SK-MEL-5 (cell line): ENCODE results near the gene ATRNL1. TPM values are rescaled to one million over a fixed set of nuclear protein-coding genes. Genes with fewer than 3 reads are reported as not detected.
"Not testable (repeated sequence)": the region's sequence is repeated elsewhere in the genome, so short reads cannot be mapped to it uniquely, and the experiment has no call there.

Source experiments
- DNase-seq: peaks from one replicate; pipeline ENCODE4 v3.0.0-alpha.2; 2016; ENCODE audit warnings: low read depth, low spot score
- in situ Hi-C: cut with HindIII; loops from 2 replicates; pipeline ENCODE4 v1.10.0; 2016; ENCODE audit warnings: low sequenced_read_pairs, high pct_unique_total_duplicates, low pct_unique_long_range_greater_than_20kb
- total RNA-seq: library from RNA; depleted of rRNA; stranded (reverse); fragments of >200 nt; shearing (Covaris generic); gene quantifications from 2 replicates; pipeline ENCODE4 v1.2.3, GENCODE V29; 2014

Gene ATRNL1
- total RNA-seq, 1 experiment from 2014 or later = 43.6 TPM

DNA sequence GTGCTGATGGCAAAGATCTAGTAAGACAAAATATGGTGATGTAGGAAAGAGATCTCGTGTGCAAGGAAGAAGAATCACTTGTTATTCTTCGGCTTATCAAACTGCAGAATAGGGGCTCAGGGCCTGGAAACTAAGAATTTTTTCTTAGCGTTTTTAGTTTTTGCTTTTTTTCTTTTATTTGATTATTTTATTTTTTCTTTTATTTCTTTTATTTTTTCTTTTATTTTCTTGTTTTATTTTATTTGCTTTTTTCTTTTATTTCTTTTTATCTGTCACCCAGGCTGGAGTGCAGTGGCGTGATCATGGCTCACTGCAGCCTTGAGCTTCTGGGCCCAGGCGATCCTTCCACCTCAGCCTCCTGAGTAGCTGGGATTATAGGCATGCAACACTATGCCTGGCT is 70.0 kb downstream of the ATRNL1 start:
- in situ Hi-C loops = no loop called here
- DNase-seq = no peak

DNA sequence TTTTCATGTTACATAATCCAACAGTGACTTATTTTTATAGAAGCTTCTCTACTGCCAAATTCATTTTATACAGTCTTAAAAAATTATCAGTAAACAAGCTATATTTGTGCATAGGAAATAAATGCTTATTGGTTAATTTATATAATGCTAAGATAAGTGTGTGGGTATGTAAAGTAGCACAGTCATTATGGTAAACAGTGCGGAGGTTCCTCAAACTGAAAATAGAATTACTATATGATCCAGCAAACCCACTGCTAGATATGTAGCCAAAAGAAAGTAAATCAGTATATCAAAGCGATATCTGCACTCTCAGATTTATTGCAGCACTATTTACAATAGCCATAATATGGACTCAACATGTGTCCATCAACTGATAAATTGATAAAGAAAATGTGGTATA is 71.1 kb downstream of the ATRNL1 start:
- DNase-seq = no peak
- in situ Hi-C loops = no loop called here

DNA sequence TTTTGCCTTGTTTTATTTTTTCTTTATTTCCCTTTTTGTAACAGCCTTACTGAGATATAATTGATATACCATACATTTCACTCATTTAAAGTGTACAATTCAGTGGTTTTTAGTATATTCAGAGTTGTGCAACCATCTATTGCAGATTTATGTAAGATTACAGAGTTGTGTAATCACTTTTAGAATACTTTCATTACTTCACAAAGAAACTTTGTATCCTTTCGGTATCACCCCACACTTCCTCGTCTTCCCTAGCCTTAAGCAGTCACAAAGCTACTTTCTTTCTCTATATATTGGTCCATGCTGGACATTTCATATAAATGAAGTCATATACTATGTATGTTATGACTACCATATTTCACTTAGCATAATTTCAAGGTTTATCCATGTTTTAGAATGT is 74.6 kb downstream of the ATRNL1 start:
- peak; percentile 11 for DNase-seq
- in situ Hi-C loops = no loop called here

DNA sequence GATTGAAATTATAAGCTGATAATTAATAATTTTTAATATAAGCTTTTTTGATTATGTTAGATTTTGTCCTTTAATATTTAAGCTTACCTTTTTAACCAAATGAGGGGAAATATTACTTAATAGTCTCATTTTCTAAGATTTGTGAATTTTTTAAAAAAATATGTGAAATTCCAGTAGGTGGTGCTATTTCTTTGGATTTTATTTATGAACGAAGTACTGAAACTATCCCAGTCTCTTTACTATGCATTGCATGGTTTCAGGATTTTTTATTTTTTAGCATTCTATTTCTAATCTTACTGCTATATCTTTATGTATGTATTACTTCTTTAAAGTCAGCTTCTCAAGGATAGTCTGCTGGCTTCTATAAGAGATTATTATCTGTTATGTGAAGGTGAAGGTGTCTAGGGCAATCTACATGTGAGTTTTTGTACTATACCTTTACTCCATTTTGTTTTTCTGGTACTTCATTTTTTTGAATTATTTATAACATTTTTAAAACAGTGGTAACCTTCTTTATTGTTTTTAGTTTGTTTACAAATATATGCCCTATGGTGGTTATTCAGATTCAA is 78.3 kb downstream of the ATRNL1 start:
- DNase-seq = peak; percentile 28
- in situ Hi-C loops = no loop called here

DNA sequence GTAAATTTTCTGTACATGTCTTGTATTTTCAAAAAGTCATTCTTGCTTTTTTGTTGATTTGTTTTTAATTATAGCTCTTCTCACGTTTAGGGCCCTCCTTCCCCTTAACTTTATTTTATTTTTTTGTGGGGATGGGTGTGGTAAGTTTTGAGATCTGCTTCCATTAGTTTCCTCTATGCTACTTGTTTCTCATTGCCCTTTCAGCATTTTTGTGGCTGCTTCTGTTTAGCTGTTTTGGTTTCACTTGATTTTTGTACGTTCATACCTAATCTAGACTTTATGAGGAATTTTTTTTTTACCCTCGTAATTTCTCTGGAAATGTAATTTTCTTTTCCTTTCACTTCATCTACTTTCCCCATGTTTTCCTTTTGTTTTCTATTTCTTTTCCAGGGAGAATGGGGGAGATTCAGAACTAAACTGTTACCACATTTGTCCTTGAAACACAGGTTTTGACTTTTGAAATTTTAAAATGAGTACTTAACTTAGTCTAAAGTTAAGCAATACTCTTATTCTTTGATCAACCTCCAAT is 80.8 kb downstream of the ATRNL1 start:
- in situ Hi-C loops = no loop called here
- DNase-seq = no peak

DNA sequence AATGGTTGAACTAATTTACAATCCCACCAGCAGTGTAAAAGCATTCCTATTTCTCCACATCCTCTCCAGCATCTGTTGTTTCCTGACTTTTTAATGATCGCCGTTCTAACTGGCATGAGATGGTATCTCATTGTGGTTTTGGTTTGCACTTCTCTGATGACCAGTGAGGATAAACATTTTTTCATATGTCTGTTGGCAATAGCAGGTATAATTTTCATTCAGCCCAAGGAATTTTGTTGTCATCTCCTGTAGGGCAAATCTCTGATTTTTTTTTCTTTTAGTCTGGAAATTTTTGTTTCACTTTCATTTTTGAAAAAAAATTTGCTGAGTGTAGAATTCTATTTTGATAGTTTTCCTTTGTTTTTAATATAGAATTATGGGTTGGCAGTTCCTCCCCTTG is 114.1 kb downstream of the ATRNL1 start:
- in situ Hi-C loops, DNase-seq: not testable (repeated sequence)

DNA sequence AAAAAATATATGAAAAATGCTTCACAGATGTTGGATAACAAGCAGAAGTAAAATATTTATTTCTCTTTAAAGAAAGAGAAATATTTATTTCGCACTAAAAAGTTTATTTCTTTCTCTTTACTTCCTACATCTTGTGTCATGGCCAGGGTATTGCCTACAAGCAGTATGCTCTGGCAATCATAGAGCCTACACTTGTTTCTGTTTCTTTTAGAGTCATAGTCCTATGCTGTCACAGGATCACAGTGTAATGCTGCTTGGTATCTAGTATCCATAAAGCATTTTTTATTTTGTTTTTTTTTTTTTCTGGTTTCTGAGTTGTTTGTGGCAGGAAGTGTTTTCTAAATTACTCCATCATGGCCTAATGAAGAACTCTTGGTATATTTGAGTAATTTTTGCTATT is 116.0 kb downstream of the ATRNL1 start:
- in situ Hi-C loops = no loop called here
- peak; percentile 38 for DNase-seq

DNA sequence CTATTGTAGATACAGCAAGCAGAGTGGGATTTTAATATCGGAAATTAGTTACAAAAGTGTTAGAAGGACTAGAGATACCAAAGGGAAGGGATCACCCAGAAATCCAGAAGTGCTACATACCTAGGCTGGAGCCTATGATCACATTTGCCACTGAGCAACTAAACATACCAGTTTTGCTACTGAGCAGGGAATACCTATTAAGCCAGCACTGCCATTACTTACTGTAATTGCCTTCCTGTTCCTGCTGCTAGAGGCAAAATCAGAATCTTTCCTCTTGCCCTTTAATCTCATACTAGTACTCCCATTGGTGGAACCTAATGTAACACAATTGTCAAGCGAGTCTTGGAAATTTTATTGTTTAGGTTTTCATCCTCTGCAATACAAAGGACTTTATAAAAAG is 121.7 kb downstream of the ATRNL1 start:
- no peak for DNase-seq
- in situ Hi-C loops = no loop called here

DNA sequence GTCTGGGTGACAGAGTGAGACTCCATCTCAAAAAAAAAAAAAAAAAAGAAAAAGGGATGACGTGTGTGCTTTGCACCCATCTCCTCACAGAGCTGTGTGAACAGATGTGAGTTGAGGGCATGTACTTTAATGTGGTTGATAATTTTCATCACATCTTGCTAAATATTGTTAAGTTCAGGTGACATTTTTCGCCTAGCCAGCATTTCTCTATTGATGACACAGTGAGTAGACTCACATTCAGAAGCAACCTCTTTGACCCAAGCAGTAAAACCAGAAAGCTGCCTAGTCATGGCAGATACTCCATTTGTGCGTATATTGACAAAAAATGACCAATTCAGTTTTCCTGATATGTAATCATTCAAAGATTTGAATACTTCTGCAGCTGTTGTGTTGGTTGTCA is 126.0 kb downstream of the ATRNL1 start:
- no peak for DNase-seq
- in situ Hi-C loops = no loop called here

DNA sequence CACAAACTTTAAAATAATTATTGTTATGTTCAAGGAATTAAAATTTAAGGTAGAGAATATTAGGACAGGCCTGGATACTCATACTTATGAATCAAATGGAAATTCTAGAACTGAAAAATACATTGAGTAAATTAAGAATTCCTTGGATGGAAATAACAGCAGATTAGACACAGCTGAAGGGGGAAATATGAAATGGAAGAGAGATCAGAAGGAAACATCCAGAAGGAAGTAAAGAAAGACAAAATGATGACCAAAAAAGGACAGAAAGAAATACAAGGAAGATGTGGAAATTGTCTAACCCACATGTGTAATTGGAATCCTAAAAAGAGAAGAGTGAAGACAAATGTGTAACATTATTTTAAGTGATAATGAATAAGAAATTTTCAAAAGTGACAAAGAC is 128.9 kb downstream of the ATRNL1 start:
- no peak for DNase-seq
- in situ Hi-C loops = no loop called here

DNA sequence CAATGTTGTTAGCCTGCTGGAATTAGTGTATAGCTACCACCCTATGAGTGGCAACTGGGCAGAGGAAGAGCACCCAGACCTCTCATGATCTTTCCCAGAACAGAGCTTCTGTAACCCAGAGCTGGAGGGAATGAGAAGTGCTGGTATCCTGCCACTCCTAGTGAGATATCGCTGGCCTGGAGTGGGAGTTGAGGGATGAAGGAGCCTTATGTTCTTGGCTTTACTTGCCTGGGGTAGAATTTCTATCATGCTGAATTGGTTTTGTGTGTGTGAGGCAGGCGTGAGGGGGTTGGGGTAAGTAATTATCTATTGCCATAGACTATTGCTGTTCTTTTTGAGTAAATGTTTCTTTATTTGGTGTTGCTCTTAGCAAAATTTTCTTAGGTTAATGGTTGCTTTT is 146.6 kb downstream of the ATRNL1 start:
- DNase-seq = peak; percentile 89
- in situ Hi-C loops = no loop called here

DNA sequence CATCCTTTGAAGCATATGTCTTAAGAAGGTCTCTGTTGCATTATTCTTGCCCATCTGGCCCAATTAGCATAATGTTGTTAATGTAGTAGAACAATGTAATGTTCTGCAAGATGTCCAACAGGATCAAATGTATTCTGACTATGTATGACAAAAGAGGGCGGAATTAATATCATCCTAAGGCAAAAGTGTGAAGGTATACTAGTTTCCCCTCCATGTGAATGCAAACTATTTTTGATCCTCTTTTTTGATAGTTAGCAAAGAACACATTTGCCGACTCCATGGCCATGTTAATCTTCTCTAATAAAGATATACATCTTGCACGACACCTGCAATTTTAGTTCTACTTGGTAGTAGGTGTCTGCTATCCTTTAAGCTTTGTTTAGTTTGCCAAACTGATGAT is 157.6 kb downstream of the ATRNL1 start:
- in situ Hi-C loops = no loop called here
- DNase-seq = no peak

DNA sequence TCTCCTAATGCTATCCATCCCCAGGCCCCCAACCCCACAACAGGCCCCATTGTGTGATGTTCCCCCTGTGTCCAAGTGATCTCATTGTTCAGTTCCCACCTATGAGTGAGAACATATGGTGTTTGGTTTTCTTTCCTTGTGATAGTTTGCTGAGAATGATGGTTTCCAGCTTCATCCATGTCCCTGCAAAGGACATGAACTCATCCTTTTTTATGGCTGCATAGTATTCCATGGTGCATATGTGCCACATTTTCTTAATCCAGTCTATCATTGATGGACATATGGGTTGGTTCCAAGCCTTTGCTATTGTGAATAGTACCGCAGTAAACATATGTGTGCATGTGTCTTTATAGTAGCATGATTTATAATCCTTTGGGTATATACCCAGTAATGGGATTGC is 160.6 kb downstream of the ATRNL1 start:
- in situ Hi-C loops, DNase-seq: not testable (repeated sequence)

DNA sequence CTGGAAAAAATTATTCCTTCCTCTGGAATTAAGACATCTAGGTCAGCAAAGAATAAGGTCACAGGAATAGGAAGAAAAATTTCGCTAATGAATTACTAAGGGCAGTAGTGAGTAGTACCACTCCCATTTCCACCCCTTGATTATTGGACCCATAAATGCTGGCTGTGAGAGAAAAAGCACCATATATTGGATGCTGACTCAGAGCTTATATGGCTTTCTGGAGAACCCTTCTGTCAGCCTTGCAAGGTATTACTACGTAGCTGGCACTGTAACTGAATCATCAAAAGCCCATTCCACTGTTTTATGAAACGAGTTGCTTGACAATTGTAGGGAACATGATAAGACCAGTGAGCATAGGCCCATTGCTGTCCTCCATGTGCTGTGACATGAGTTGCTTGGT is 179.3 kb downstream of the ATRNL1 start:
- in situ Hi-C loops = no loop called here

DNA sequence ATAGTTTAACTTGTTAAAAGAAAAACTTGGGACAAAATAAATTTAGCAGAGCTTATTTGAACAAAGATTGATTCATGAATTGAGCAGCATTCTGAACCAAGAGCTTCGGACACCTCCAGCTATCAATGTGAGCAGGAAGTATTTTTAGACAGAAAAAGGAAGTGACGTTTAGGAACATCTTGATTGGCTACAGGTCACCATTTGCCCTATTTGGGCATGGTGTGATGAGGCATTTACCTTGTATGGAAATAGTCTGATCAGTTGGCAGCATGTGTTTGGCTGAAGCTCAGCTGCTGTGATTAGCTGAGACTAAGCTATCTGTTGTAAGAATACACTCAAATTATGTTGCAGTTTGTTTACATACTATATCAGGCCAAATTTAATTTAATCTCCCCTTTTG is 185.1 kb downstream of the ATRNL1 start:
- in situ Hi-C loops = no loop called here
- DNase-seq = no peak

More for the DNA sequence above, 179.3 kb downstream of the ATRNL1 start:
- no peak for DNase-seq

DNA sequence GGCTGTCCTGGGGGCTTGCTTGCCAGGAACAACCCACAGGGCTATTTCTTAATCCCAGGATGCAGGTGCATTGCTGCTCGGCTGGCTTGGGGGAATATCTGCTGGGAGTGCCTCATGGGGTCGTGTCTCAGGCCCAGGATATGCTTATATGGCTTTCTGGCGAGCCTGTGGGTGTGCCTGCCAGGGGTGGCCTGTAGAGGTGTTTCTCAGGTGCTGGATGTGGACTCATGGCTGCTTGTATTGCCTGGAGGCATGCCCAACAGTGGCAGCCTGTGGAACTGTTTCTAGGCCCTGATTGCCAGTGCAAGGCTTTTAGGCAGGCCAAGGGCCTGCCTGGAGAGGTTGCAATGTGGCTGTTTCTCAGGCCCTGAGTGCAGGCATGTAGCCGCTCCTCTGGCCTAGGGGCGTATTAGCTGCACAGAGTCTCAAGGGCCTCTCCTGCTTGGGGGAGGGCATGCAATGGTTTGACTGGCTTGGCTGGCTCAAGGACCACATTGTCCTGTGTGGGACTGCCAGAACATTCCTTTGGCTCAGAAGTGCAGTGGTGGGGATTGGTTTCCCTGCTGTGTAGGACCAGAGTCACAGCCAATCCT is 202.1 kb downstream of the ATRNL1 start:
- in situ Hi-C loops = no loop called here
- DNase-seq = no peak

DNA sequence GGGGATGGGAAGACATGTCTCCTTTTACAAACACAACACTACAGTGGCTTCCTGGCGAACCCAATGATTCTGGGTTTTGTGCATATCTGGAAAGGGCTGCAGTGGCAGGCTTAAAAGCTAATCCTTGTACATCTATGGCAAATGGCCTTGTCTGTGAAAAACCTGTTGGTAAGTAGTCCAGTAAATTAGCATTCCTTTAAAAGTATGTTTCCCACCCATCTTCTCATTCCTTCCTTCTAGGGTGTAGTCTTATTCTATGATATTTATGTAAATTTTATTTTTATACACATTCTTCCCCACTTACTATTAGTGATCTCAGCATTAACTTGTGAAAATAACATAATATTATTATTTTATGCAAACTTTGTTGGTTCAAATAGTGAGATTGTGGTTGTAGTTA is 206.9 kb downstream of the ATRNL1 start:
- in situ Hi-C loops = no loop called here
- DNase-seq = no peak

DNA sequence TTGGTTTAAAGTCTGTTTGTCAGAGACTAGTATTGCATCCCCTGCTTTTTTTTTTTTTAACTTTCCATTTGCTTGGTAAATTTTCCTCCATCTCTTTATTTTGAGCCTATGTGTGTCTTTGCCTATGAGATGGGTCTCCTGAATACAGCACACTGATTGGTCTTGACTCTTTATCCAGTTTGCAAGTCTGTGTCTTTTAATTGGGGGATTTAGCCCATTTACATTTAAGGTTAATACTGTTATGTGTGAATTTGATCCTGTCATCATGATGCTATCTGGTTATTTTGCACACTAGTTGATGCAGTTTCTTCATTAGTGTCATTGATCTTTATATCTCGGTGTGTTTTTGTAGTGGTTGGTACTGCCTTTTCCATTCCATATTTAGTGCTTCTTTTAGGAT is 226.5 kb downstream of the ATRNL1 start:
- in situ Hi-C loops, DNase-seq: not testable (repeated sequence)

DNA sequence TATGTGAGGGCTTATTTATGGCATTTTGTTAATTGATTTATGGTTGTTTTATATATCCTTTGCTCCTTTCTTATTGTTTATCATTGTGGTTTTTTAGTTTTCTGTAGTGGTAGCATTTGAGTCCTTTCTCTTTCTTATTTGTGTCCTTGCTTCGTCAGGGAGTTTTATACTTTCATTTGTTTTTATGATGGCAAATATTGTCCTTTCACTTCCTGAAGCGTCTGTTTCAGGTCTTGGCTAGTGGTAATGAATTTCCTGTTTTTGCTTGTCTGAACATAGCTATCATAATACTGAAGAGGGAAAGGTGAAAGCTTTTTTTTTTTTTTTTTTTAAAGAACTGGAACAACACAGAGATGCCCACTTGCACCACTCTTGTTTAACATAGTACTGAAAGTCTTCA is 228.2 kb downstream of the ATRNL1 start:
- no peak for DNase-seq

More for the DNA sequence above, 228.2 kb downstream of the ATRNL1 start:
- in situ Hi-C loops = no loop called here
